Upper lobe of left lung (tissue), 4 donors: ENCODE measurements around the gene ZNF438.

ENCODE experiments used
- CTCF ChIP-seq, 6 experiments: fragments of 450-650 bp in 4 of 6; fragments of 200-600 bp in 2 of 6; sonication (generic) in 2 of 6; IDR thresholded peaks; one replicate each; pipeline ENCODE4 v1.5.1; 2016 to 2019; ENCODE audit warnings: antibody characterized with exemption in 6 of 6
- EP300 ChIP-seq, 4 donors: sonication (generic); formaldehyde crosslinking; IDR thresholded peaks; one replicate each; pipeline ENCODE4 v1.5.1; 2017; ENCODE audit warnings: antibody characterized with exemption in 4 of 4, control low read depth in 2 of 4
- POLR2A ChIP-seq, 4 donors: fragments of 450-650 bp; IDR thresholded peaks; one replicate each; pipeline ENCODE4 v1.5.1; 2016 to 2017; ENCODE audit warnings: antibody characterized with exemption in 4 of 4, mild to moderate bottlenecking in 2 of 4

GRCh38 chr10:31064348-31064747 is 32.7 kb upstream of the ZNF438 start:
- TF ChIP-seq POLR2A (IDR thresholded peaks at IDR 0.05) = no peak
- TF ChIP-seq CTCF (IDR thresholded peaks at IDR 0.05) = no peak
- TF ChIP-seq EP300 (IDR thresholded peaks at IDR 0.05) = no peak
